Fibroblast of skin of scalp (primary cell): ENCODE measurements around the gene ASXL1.
"Not testable (repeated sequence)": the region's sequence is repeated elsewhere in the genome, so short reads cannot be mapped to it uniquely, and the experiment has no call there.

Experiments
- DNase-seq: peaks from one replicate; pipeline ENCODE4 v3.0.0-alpha.2; 2013

The ASXL1 gene

DNA sequence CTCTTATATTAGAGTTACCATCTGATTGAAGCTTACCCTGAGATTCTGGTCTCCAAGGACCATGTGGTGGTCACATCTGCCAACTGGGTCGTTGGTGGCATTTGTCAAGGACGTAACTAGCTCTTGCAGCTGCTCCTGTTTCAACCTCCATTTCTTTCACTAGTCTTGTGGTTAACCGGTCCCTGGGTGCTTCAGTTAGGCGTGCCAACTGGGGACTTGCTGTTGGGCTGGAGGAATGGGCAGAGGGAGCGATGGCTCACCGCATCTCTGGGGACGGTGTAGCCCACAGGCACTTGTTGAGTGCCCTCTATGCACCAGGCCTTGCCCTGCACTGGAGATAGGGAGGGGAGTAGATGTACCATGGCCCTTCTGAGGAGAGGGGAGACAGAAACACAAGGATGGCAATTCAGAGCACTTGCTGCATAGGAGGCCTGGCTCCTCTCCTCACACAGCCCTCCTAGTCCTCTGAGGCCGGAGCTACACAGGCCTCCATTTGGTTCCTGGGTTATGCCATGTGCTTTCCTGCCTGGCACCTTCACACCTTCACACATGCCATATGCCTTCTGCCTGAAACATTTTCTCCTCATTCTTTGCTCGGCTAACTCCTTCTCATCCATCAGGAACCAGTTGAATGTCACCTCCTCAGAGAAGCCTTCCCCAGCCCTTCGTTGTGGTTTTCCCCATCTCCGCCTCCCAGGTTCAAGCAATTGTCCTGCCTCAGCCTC is 20.0 kb upstream of the ASXL1 start:
- no peak for DNase-seq

DNA sequence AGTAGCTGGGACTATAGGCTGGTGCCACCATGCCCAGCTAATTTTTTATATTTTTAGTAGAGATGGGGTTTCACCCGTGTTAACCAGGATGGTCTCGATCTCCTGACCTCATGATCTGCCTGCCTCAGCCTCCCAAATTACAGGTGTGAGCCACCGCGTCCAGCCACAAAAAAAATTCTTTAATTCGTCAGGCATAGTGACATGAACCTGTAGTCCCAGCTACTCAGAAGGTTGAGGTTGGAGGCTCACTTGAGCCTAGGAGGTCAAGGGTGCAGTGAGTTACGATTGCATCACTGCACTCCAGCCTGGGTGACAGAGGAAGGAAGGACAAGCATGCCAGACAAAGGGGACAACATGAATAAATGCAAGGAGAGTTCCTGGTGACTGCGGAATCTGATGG is 19.5 kb upstream of the ASXL1 start:
- DNase-seq = no peak

- no peak for DNase-seq
Measured at GRCh38 chr20:32339116-32339515, 19.0 kb upstream of the ASXL1 start.

DNA sequence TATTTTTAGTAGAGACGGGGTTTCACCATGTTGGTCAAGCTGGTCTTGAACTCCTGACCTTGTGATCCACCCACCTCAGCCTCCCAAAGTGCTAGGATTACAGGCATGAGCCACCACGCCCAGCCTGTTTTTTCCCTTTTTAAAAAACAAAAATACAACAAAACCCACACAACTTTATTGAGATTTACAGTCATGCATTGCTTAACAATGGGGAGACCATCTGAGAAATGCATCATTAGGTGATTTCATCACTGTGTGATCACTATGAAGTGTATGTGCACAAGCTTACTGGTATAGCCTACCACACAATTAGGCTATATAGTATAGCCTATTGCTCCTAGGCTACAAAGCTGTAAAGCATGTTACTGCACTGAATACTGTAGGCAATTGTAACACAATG is 17.1 kb upstream of the ASXL1 start:
- not testable (repeated sequence) for DNase-seq

DNA sequence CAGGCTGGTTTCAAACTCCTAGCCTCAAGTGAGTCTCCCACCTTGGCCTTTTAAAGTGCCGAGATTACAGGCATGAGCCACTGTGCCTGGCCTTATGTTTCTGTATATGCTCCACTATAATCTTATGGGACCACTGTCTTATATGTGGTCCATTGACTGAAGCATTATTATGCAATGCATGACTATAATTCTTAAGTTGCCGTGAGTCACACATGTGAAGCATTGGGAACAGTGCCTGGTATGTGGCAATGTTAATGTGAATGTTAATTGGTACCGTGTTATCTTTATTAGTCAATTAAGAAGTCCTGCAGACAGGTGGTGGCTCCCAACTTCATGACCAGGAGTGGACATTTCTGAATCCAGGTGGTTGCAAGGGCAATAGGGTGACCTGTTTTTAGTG is 14.7 kb upstream of the ASXL1 start:
- DNase-seq = peak; percentile 75

DNA sequence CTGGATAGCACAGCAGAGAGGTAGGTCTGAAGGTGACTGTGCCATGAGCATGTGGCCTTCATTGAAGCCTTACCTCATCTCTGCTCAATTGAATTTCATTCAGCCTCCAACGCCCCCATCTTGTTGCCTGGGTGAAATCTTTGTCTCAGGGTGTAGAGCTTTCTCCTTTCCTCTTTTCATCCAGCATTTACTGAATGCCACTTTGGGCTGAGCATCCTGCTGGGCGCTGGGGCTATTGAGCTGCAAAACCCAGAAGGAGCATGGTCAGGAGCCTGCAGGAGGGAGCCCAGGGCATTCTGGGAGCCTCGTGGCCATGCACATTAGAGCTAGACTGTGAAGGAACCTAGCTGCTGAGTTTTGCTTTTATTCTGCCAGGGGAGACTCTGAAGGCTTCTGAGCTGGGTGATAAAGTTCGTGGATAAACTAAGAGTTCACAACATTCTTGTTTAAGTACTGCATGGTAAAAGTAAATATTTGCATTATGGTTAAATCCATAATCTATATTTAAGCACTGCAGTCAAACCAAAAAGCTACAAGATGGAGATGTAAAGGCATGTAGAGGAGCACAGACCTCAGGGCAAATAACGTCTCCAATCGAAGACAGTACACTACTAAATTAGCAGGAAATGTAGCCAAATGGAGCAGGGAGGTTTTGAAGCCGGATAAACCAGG is 13.2 kb upstream of the ASXL1 start:
- no peak for DNase-seq

- no peak for DNase-seq
Measured at GRCh38 chr20:32348207-32348606, 9.9 kb upstream of the ASXL1 start.

GRCh38 chr20:32350421-32350820 is 7.7 kb upstream of the ASXL1 start:
- no peak for DNase-seq

GRCh38 chr20:32352121-32352720 is 5.9 kb upstream of the ASXL1 start:
- no peak for DNase-seq

DNA sequence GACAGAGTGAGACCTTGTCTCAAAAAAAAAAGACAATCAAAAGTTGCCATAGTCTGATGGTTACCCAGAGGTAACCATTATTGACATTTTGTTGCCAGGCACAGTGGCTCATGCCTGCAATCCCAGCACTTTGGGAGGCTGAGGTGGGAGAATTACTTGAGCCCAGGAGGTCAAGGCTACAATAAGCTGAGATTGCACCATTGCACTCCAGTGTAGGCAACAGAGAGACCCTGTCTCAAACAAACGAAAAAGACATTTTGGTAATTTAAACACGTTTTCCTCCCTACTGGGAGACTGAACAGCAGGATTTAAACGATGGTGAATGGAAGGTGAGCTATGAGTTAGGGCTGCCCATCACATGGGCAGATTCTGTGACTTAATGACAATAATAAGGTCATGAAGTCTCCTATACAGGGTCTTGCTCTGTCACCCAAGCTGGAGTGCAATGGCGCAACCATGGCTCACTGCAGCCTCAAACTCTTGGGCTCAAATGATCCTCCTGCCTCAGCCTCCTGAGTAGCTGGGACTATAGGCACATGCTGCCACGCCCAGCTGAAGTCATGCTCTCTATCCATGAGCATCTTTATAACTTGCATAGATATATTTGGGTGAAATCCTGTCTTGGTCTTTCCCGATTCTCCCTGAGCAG is 4.2 kb upstream of the ASXL1 start:
- DNase-seq = no peak

DNA sequence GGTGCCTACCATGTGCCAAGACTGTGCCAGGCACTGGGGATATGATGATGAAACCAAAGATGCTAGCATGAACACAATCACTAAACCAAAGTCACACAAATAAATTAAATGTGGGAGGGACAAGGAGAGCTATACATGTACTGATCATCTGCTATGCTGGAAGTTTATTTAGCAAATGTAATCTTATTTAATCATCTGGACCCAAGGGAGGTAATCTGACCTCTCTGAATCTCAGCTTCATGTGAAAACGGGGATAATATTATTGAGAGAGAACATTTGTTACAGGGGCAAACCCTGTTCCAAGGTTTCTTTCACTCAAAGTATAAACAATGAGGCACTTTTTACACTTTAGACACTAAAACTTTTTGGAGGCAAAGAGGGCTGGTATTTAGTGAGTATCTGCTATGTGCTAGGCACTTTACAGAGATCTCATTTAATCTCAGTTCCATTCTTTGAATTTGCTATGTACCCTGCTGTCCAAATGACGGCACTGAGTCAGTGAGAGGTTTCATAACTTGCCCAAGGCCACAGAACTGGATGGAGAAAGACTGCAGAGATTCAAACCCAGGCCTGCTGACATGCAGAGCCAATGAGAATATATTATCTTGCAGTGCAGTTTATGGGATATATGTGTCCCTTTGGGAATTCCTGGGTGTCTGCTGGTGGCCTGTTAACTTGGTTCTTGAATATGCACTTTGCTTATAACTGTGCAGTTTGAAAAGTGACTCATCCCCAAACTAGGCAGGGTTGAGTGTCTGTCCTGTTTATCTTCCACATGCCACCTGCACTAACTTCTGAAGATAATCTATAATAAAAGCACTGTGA is 3.3 kb upstream of the ASXL1 start:
- peak; percentile 89 for DNase-seq

DNA sequence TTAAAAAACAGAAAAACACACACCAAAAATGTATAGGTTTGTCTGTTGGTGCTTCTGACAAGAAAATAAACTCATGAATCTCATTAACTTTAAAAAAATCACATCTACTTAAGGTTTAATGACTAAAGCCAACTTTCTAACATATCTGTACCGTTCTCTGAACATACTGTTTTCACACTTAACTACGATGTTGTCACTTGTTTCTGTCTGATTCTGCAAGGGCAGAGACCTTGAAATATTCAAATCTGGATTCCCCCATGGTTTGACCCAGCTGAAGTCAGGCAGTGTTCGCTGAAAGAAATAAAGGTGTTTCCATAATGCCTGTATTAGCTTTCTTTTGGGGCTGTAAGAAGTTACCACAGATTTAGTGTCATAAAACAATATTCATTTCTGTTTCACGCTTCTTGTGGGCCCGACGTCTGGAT is 2.7 kb upstream of the ASXL1 start:
- no peak for DNase-seq

DNA sequence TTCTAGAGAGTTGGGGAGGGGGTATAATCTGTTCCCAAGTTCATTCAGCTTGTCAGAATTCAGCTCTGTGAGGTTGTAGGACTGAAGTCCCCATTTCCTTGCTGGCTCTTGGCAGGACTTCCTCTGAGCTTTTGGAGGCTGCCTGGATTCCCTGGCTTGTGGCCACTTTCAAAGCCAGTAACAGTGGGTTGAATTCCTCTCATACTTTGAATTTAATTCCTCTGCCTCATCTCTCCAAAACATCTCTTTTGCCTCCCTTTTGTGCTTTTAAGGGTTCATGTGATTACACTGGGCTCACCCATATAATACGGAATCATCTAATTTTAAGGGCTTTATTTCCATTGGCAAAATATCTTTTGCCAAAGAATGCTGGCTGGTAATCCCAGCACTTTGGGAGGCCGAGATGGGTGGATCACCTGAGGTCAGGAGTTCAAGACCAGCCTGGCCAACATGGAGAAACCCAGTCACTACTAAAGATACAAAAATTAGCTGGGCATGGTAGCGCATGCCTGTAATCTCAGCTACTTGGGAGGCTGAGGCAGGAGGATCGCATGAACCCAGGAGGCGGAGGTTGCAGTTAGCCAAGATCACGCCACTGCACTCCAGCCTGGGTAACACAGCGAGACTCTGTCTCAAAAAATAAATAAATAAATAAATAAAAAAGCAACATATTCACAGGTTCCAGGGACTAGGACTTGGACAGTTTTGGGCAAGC is 2.1 kb upstream of the ASXL1 start:
- peak; percentile 93 for DNase-seq

DNA sequence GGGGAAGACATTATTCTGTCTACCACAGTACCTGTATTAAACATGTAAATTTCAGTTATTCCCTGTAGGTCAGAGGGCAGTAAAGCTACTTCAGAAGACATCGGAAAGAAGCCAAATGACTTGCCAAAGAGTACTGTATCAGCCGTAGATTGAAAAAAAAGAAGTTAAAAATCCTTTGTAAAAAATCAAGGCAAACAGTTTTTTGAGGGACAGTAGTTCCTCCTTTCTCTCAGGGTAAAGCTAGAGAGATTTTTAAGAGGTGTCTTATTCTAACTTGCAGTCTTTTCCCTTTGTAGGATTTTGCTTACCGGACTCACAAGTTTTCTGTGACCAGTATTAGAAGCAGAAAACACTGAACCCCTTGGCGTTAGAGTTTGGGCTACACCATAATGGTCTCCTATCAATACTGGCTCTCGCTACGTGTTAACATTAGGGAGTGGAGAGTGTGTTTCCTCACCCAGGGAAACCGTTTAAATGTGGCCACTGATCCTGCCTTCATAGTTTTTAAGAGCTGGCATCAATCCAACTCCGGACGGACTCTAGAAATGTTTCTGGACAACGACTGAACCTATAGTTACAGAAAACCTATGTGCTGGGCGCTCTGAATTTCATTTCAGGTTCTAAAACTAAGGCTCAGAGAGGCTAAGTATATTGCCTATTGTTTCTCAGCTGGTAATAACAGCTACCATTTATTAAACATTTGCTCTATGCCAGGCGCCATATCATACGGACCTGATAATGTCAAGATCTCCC is 1.3 kb upstream of the ASXL1 start:
- DNase-seq = no peak

DNA sequence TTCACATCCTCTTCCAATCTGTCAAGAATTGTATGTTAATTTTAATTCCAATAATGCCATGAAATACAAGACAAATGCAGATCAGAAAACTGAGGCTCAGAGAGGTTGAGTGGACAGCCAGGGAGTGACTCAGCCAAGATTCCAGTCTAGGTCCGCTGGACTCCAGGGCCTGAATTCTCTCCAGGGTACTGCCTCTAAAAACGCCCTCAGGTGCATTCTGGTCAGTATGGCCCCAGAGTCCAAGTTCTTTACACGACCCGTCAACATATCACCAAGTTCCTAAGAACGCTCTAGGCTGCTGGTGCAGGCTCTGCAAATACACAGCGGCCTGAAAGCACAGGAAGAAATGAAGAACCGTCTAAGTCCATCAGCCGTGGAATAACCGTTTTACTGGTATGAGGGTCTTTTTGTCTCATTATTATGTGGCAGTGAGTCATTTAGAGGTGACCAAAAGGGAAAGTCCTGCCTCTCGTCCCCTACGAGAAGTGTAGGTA is 709 bp upstream of the ASXL1 start:
- DNase-seq = no peak

- DNase-seq = no peak
Measured at GRCh38 chr20:32358632-32358882, 426 bp downstream of the ASXL1 start.

- peak; percentile 74 for DNase-seq
Measured at GRCh38 chr20:32358883-32359632, 927 bp downstream of the ASXL1 start.

- no peak for DNase-seq
Measured at GRCh38 chr20:32359633-32360332, 1.7 kb downstream of the ASXL1 start.

GRCh38 chr20:32360333-32360634 is 2.2 kb downstream of the ASXL1 start:
- DNase-seq = no peak

GRCh38 chr20:32362901-32363364 is 4.8 kb downstream of the ASXL1 start:
- DNase-seq = no peak
